HepG2 (cell line): Measurements from ENCODE around the gene SAMD14. TPM values are rescaled to one million over a fixed set of nuclear protein-coding genes. Genes with fewer than 3 reads are reported as not detected.

Experiments used
- ASH2L ChIP-seq: fragments of 300-600, 200-600 bp; sonication (generic); IDR thresholded peaks from 2 replicates; pipeline ENCODE4 v1.7.0; 2017; ENCODE audit warnings: low read depth, mild to moderate bottlenecking, moderate library complexity, mixed read lengths, low read length; ENCODE audit not compliant: insufficient read length
- CENPT ChIP-seq: sonication (generic); formaldehyde crosslinking; IDR thresholded peaks from 2 replicates; pipeline ENCODE4 v1.8.0; 2022; ENCODE audit warnings: low read depth, mild to moderate bottlenecking, moderate library complexity, missing genetic modification reagents
- FIP1L1 ChIP-seq: fragments of 200-400 bp; formaldehyde crosslinking; IDR thresholded peaks from 2 replicates; pipeline ENCODE4 v1.6.1; 2018; ENCODE audit warnings: low read depth, mild to moderate bottlenecking, low read length, moderate library complexity, borderline replicate concordance; ENCODE audit not compliant: insufficient read depth
- HNRNPUL1 ChIP-seq: fragments of 200-400 bp; formaldehyde crosslinking; IDR thresholded peaks from 2 replicates; pipeline ENCODE4 v1.6.1; 2017; ENCODE audit warnings: low read depth, mild to moderate bottlenecking, low read length, moderate library complexity
- KLF16 ChIP-seq, 2 experiments: sonication (generic) in 1 of 2; formaldehyde crosslinking in 1 of 2; IDR thresholded peaks; 2 replicates each; pipeline versions ENCODE4 v1.6.1 to v1.8.0; 2016 to 2023; ENCODE audit warnings: missing genetic modification reagents in 2 of 2, missing compliant biosample characterization in 1 of 2
- MYC ChIP-seq: sonication (generic); formaldehyde crosslinking; IDR thresholded peaks from 2 replicates; pipeline ENCODE4 v1.9.0; 2021; ENCODE audit warnings: missing genetic modification reagents, borderline replicate concordance
- NFRKB ChIP-seq: fragments of 450-650 bp; IDR thresholded peaks from 2 replicates; pipeline ENCODE4 v1.6.1; 2017
- PAXIP1 ChIP-seq: sonication (generic); formaldehyde crosslinking; conservative IDR thresholded peaks from 2 replicates; pipeline ENCODE4 v1.4.0; 2020; ENCODE audit warnings: mild to moderate bottlenecking, missing genetic modification reagents, moderate library complexity
- SALL1 ChIP-seq: sonication (generic); formaldehyde crosslinking; IDR thresholded peaks from 2 replicates; pipeline ENCODE4 v1.8.0; 2022; ENCODE audit warnings: mild to moderate bottlenecking, missing genetic modification reagents
- SIX4 ChIP-seq: sonication (generic); formaldehyde crosslinking; IDR thresholded peaks from 2 replicates; pipeline ENCODE4 v1.4.0; 2020; ENCODE audit warnings: missing genetic modification reagents
- SP5 ChIP-seq: IDR thresholded peaks from 2 replicates; pipeline ENCODE4 v1.6.1; 2016; ENCODE audit warnings: low read depth, borderline replicate concordance
- ZBTB8A ChIP-seq: sonication (generic); formaldehyde crosslinking; IDR thresholded peaks from 2 replicates; pipeline ENCODE4 v1.4.0; 2020; ENCODE audit warnings: mild to moderate bottlenecking, low read depth, missing genetic modification reagents, borderline replicate concordance
- ZFP37 ChIP-seq: sonication (generic); formaldehyde crosslinking; IDR thresholded peaks from 2 replicates; pipeline ENCODE4 v1.4.0; 2020; ENCODE audit warnings: missing genetic modification reagents, borderline replicate concordance
- ZNF414 ChIP-seq: sonication (generic); formaldehyde crosslinking; IDR thresholded peaks from 2 replicates; pipeline ENCODE4 v1.5.0; 2020; ENCODE audit warnings: missing genetic modification reagents
- polyA plus RNA-seq, 8 experiments: library from polyadenylated mRNA; depleted of rRNA in 3 of 8; stranded (reverse) in 7 of 8; unstranded in 1 of 8; fragments of >200 nt; fragmentation: Illumina TruSeq in 4 of 8; extraction: Trizol in 4 of 8; gene quantifications; 2 replicates each; pipeline versions ENCODE4 v1.2.1 to v1.2.3, GENCODE V29; 2011 to 2016; ENCODE audit warnings: low read depth in 4 of 8, missing spikeins in 1 of 8, mixed read lengths in 1 of 8; ENCODE audit not compliant: insufficient read depth in 1 of 8
- total RNA-seq, 5 experiments: library from RNA; depleted of rRNA; stranded (reverse); fragments of >200 nt; fragmentation: Illumina TruSeq; extraction: Trizol; gene quantifications; 2 replicates each; pipeline ENCODE4 v1.2.3, GENCODE V29; 2016; ENCODE audit warnings: low read depth in 1 of 5
- TF ChIP-seq, protein P1 (sequence below): sonication (generic); formaldehyde crosslinking; IDR thresholded peaks from 2 replicates; pipeline ENCODE4 v1.5.0; 2020; ENCODE audit warnings: missing genetic modification reagents
- TF ChIP-seq, protein P2 (sequence below): sonication (generic); formaldehyde crosslinking; IDR thresholded peaks from 2 replicates; pipeline ENCODE4 v1.8.0; 2022; ENCODE audit warnings: missing genetic modification reagents, mild to moderate bottlenecking, inconsistent platforms, borderline replicate concordance
- TF ChIP-seq, protein P3 (sequence below): sonication (generic); formaldehyde crosslinking; IDR thresholded peaks from 2 replicates; pipeline ENCODE4 v1.8.1; 2023; ENCODE audit warnings: mild to moderate bottlenecking, inconsistent platforms, moderate library complexity, missing genetic modification reagents, borderline replicate concordance
- TF ChIP-seq, protein P4 (sequence below): IDR thresholded peaks from 2 replicates; pipeline ENCODE4 v1.6.1; 2012; ENCODE audit warnings: low read depth, low read length, improper control_type of control experiment

The SAMD14 gene
- total and polyA plus RNA-seq, 2 of the 13 experiments (the other 11 are each of a cell fraction or from before 2014, with no cell fraction given): 0.07 to 0.22 TPM

GRCh38 chr17:50094753-50095619, 35.0 kb downstream of the SAMD14 start, which contains the start of gene PDK2 (continued):
- TF ChIP-seq, protein P1, sequence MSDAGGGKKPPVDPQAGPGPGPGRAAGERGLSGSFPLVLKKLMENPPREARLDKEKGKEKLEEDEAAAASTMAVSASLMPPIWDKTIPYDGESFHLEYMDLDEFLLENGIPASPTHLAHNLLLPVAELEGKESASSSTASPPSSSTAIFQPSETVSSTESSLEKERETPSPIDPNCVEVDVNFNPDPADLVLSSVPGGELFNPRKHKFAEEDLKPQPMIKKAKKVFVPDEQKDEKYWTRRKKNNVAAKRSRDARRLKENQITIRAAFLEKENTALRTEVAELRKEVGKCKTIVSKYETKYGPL (CRISPR knock-in tag): no peak
- TF ChIP-seq KLF16 (CRISPR knock-in tag; IDR thresholded peaks at IDR 0.05) (peak in 1 of 2 experiments; percentile 73; a peak in 1 of 4 replicates), CENPT (CRISPR knock-in tag) (0 out of 2 replicates have a peak, but pooled peaks have one; percentile 36), ZFP37 (peak; percentile 44; the same call in 1 of the 2 replicates), FIP1L1 (no peak), SALL1 (CRISPR knock-in tag) (peak; percentile 81), HNRNPUL1 (no peak), SP5 (CRISPR knock-in tag) (peak; percentile 61), SIX4 (peak; percentile 10; the same call in 1 of the 2 replicates), ZBTB8A (CRISPR knock-in tag) (0 out of 2 replicates have a peak, but pooled peaks have one; percentile 84), PAXIP1 (CRISPR knock-in tag) (peak; percentile 60), NFRKB (no peak), ASH2L (peak; percentile 48), ZNF414 (CRISPR knock-in tag) (peak; percentile 68; the same call in 1 of the 2 replicates), MYC (CRISPR knock-in tag) (peak; percentile 80)
- TF ChIP-seq, protein P2, sequence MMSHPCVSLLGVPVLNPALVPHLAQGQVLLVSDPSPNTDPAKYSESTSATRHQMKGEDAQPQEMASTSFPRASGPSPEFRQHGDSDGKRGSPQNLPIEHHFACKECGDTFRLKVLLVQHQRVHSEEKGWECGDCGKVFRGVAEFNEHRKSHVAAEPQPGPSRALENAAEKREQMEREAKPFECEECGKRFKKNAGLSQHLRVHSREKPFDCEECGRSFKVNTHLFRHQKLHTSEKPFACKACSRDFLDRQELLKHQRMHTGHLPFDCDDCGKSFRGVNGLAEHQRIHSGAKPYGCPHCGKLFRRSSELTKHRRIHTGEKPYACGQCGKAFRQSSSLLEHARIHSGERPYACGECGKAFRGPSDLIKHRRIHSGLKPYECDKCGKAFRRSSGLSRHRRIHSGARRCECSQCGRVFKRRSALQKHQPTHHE (CRISPR knock-in tag): no peak; the same call in 1 of the 2 replicates
- TF ChIP-seq, protein P3, sequence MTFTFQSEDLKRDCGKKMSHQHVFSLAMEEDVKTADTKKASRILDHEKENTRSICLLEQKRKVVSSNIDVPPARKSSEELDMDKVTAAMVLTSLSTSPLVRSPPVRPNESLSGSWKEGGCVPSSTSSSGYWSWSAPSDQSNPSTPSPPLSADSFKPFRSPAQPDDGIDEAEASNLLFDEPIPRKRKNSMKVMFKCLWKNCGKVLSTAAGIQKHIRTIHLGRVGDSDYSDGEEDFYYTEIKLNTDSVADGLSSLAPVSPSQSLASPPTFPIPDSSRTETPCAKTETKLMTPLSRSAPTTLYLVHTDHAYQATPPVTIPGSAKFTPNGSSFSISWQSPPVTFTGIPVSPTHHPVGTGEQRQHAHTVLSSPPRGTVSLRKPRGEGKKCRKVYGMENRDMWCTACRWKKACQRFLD: no peak
- TF ChIP-seq, protein P4, sequence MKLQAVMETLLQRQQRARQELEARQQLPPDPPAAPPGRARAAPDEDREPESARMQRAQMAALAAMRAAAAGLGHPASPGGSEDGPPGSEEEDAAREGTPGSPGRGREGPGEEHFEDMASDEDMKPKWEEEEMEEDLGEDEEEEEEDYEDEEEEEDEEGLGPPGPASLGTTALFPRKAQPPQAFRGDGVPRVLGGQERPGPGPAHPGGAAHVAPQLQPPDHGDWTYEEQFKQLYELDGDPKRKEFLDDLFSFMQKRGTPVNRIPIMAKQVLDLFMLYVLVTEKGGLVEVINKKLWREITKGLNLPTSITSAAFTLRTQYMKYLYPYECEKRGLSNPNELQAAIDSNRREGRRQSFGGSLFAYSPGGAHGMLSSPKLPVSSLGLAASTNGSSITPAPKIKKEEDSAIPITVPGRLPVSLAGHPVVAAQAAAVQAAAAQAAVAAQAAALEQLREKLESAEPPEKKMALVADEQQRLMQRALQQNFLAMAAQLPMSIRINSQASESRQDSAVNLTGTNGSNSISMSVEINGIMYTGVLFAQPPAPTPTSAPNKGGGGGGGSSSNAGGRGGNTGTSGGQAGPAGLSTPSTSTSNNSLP: no peak
